22Rv1 (cell line): Measurements from ENCODE around the gene C16orf96.

Experiments used
- H3K27ac ChIP-seq: fragments of 450-650 bp; 2 replicates; pipeline ENCODE4 v1.5.1; 2017
- ZFX ChIP-seq: fragments of 450-650 bp; IDR thresholded peaks from 2 replicates; pipeline ENCODE4 v1.6.1; 2017; ENCODE audit warnings: antibody characterized with exemption, borderline replicate concordance
- TF ChIP-seq, protein P1 (sequence below): fragments of 450-650 bp; IDR thresholded peaks from 2 replicates; pipeline ENCODE4 v1.5.1; 2017; ENCODE audit warnings: mild to moderate bottlenecking

The C16orf96 gene

DNA sequence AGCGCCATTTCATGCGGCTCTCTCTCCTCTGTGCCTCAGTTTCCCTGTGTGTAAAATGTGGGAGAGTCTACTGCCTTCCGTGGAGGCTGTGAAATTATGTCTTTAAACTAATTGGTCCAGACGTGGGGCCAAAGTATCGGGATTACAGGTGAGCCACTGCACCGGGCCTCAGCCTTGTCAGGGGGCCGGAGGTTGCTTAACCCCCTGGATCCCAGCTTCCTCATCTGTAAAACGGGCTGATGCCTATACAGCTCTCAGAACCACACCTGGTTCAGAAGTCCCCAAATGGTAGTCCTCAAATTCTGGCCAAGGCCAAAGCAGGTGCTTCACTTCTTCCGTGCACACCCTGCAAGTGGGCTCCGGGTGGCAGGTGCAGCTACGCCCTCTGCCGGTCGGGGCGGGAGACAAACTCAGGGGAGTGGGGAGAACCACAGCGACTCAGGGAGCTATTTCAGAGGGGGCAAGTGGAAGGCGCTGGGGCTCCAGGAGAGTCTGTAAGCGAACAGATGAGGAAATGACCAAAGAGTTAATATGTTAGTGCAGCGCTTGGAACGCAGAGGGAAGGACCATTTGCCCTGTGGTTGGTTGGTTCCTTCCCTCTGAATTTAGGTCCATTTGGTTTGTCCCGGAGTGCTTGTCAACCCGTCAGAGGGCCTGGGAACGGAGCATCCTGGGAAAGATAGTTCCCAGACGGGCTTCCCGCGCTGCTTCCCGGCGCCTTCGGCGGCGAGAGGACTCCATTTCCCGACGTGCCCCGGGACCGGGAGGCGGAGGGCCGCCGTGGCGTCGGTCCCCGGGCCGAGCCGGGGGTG lies 68.1 kb downstream of the C16orf96 start, which contains the start of gene MGRN1:
Gene MGRN1, plus strand, starts transcription at position 812 of the 812 bp plus-strand sequence. CDS start 135 bp downstream, outside the sequence.
- H3K27ac ChIP-seq: peak within 1 kb of the TSS; percentile 76

DNA sequence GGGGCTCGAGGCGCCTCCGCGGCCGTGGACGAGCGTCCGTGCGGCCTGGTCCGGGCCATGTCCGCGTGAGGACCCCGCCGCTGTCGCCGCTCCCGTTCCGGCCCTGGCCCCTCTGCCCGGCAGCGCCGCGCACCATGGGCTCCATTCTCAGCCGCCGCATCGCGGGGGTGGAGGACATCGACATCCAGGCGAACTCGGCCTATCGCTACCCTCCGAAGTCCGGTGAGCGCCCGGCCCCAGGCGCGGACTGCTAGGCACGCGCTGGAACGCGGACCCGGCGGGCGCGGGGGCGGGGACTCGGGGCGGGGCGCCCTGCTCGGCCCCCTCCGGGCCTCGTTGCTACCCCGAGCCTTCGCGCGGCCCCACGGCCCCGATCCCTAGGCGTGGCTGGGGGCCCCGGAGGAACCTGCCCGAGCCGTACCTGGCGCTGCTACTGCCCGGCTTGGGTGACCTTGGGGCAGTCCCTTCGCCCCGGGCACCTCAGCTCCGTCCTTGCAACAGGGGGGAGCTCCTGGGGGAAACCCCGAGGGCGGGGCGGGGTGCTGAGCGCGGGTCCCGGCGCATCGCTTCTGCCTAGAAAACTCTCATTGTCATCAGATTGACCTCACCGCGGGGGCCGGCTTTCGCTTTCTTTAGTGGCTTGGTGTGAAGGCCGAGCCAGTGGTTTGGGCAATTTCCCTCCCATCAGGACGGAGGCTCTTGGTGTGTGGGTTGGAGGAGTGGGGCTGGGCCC lies 68.9 kb downstream of the C16orf96 start:
- H3K27ac ChIP-seq: peak overlapping the region; percentile 76

More for the DNA sequence above, 68.1 kb downstream of the C16orf96 start, which contains the start of gene MGRN1:
- no peak for TF ChIP-seq ZFX
- TF ChIP-seq, protein P1, sequence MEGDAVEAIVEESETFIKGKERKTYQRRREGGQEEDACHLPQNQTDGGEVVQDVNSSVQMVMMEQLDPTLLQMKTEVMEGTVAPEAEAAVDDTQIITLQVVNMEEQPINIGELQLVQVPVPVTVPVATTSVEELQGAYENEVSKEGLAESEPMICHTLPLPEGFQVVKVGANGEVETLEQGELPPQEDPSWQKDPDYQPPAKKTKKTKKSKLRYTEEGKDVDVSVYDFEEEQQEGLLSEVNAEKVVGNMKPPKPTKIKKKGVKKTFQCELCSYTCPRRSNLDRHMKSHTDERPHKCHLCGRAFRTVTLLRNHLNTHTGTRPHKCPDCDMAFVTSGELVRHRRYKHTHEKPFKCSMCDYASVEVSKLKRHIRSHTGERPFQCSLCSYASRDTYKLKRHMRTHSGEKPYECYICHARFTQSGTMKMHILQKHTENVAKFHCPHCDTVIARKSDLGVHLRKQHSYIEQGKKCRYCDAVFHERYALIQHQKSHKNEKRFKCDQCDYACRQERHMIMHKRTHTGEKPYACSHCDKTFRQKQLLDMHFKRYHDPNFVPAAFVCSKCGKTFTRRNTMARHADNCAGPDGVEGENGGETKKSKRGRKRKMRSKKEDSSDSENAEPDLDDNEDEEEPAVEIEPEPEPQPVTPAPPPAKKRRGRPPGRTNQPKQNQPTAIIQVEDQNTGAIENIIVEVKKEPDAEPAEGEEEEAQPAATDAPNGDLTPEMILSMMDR: peak; percentile 98

GRCh38 chr16:4625560-4626159 lies 69.5 kb downstream of the C16orf96 start:
- TF ChIP-seq, protein P1: no peak
- TF ChIP-seq ZFX: no peak
- peak overlapping the region; percentile 76 for H3K27ac ChIP-seq

More for the DNA sequence above, 68.9 kb downstream of the C16orf96 start:
- TF ChIP-seq, protein P1: no peak
- TF ChIP-seq ZFX: no peak

GRCh38 chr16:4626396-4626795 lies 70.3 kb downstream of the C16orf96 start:
- TF ChIP-seq, protein P1: no peak
- TF ChIP-seq ZFX: no peak
- H3K27ac ChIP-seq: no peak overlapping the region

DNA sequence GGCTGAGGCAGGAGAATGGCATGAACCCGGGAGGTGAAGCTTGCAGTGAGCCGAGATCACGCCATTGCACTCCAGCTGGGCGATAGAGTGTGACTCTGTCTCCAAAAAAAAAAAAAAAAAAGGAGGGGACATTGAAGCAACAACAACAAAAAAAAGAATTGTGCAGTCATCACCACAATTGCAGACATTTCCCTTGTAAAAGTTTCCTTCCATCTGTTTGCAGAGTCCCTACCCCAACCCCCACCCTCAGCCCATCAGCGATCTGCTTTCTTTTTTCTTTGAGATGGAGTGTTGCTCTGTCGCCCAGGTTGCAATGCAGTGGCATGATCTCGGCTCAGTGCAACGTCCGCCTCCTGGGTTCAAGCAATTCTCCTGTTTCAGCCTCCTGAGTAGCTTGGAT lies 72.1 kb downstream of the C16orf96 start:
- no peak overlapping the region for H3K27ac ChIP-seq
- TF ChIP-seq ZFX: no peak
- TF ChIP-seq, protein P1: no peak

GRCh38 chr16:4631444-4631843 lies 75.3 kb downstream of the C16orf96 start:
- TF ChIP-seq, protein P1: no peak
- no peak for TF ChIP-seq ZFX
- H3K27ac ChIP-seq: no peak overlapping the region
